GM21390 (cell line): ENCODE measurements around the gene PPP1R3F.
A peak's percentile ranks its signal among the peaks of the same experiment; 100 is the strongest.

ENCODE experiments used
- ATAC-seq: cut with Tn5 transposase; IDR thresholded peaks from one replicate; pipeline ENCODE4 v1.9.1; 2021; ENCODE audit not compliant: unreplicated experiment

PPP1R3F gene, protein sequence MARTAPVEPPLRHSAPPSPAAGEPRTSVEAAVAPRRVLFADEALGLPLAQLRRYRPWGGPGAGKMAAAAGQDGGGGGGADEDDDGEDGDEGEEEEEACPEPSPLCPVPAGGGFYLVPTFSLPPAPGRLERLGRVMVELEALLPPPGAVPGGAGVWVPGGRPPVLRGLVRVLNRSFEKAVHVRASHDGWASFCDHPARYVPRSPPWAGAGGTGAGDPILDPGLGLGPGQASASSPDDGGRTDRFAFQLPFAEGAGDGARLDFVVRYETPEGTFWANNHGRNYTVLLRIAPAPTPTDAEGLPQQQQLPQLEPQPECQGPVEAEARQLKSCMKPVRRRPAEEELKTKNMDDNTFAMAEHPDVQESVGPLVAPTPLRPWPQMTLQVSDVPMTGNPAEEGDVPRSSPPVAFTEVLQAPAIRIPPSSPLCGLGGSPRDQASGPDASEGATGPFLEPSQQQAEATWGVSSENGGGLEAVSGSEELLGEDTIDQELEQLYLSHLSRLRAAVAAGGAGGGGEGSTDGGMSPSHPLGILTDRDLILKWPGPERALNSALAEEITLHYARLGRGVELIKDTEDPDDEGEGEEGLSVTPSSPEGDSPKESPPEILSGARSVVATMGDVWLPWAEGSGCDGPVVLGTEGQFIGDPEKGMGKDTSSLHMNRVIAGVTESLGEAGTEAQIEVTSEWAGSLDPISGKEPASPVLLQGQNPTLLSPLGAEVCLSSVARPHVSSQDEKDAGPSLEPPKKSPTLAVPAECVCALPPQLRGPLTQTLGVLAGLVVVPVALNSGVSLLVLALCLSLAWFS

DNA sequence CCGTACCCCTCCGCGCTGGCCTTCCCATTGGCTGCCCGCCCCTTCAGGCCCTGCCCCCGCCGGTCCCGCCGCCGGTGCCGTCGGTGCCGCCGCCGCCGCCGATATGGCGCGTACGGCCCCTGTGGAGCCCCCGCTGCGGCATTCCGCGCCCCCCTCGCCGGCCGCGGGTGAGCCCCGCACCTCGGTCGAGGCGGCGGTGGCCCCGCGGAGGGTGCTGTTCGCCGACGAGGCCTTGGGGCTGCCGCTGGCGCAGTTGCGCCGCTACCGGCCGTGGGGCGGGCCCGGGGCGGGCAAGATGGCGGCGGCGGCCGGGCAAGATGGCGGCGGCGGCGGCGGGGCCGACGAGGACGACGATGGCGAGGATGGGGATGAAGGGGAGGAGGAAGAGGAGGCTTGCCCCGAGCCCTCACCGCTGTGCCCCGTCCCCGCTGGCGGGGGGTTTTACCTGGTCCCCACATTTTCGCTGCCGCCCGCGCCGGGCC lies at the start of gene PPP1R3F:
Gene PPP1R3F, plus strand, starts transcription at position 27 of the 482 bp plus-strand sequence. Its CDS starts 77 bp downstream, at position 104.
- ATAC-seq, result peak; percentile 24

DNA sequence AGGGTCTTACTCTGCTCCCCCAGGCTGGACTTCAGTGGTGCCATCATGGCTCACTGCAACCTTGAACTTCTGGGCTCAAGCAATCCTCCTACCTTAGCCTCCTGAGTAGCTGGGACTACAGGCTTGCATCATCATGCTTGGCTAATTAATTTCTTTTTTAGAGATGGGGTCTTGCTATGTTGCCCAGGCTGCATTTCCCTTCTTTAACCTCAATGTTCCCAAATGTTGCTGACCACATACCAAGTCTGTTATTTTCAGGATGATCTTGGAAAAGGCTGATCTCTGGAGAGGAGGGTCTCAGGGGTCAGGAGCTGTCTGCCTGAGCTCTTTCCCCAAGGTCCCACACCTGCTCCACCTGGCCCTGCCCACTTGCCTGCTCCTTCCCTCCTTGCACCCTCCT lies 49.5 kb upstream of the PPP1R3F start:
- no peak for ATAC-seq

DNA sequence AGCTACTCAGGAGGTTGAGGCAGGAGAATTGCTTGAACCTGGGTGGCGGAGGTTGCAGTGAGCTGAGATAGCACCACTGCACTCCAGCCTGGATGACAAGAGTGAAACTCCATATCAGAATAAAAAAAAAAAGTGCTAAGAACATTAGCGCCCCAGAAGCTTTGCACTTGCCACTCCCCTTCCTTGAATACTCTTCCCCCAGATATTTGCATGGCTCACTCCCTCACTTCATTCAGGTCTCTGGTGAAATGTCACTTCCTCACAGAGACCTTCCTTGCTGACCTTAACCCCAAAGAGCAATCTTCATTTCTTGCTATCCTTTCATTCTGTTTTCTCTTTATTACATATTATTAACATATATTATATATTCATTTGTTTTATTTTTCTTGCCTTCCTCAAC lies 47.7 kb upstream of the PPP1R3F start:
- ATAC-seq, result no peak

DNA sequence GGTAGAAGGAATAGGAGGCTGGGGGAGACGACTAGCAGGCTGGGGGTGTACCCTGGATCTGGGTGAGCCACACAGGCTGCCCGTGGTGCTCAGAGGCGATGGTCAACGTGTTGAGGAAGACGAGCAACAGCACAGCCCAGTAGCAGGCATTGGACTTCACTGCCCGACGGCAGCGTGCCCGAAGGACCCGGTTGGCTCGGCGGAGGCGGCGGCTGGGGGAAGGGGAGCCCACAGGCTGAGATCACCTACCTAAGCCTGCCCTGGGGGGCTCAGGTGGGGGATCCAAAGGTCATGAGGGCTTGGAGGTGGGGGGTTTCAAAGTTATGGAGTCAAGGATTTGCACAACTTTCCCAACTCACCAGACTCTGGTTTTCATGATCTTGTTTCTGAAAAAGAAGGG lies 43.7 kb upstream of the PPP1R3F start:
- no peak for ATAC-seq

DNA sequence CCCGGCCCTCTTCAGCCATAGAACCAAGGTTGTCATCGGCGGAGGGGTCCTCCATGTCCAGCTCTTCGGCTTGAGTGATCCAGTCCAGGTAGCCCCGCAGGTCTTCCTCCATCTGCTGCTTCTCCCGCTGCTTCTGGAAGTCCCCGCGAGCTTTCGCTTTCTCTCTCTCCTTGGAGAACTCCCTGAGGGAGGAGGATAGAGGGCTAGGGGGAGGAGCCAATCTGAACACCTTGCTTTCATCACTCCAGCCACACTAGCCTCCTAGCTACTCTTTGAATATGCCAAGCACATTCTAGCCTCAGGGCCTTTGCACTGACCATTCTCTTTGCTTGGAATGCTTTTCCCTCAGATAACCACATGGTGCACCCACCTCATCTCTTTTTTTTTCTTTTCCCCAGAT lies 42.6 kb upstream of the PPP1R3F start:
- no peak for ATAC-seq

DNA sequence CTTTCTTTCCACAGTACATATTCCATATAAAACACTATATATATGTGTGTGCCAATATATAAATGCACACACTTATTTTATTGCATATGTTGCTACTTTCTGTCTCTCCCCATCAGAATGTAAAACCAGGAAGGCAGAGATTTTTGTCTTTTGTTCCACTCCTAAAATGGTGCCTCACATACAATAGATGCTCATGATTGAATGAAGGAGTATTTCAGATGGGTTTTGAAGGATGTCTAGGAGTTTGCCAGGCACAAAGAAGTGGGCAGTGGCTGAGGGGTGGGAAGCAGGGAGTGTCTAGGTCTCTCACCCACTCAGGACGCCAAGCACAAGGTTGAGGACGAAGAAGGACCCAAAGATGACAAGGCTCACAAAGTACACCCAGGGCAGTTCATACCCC lies 41.9 kb upstream of the PPP1R3F start:
- ATAC-seq, result no peak

DNA sequence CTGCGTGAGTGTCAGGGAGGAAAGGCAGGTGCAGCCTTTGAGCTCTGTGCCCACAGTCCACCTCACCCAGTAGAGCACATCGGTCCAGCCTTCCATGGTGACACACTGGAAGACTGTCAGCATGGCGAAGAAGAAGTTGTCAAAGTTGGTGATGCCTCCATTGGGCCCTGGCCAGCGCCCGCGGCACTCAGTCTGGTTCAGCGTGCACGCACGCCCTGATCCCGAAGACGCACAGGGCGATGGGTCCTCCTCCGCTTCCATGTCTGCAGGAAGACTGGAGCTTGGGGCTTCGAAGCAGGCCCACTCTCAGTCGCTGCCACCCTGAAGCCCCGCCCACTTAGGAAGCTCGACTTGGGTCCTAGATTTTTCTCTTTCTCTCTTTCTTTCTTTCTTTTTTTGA lies 41.4 kb upstream of the PPP1R3F start:
- ATAC-seq, result no peak

DNA sequence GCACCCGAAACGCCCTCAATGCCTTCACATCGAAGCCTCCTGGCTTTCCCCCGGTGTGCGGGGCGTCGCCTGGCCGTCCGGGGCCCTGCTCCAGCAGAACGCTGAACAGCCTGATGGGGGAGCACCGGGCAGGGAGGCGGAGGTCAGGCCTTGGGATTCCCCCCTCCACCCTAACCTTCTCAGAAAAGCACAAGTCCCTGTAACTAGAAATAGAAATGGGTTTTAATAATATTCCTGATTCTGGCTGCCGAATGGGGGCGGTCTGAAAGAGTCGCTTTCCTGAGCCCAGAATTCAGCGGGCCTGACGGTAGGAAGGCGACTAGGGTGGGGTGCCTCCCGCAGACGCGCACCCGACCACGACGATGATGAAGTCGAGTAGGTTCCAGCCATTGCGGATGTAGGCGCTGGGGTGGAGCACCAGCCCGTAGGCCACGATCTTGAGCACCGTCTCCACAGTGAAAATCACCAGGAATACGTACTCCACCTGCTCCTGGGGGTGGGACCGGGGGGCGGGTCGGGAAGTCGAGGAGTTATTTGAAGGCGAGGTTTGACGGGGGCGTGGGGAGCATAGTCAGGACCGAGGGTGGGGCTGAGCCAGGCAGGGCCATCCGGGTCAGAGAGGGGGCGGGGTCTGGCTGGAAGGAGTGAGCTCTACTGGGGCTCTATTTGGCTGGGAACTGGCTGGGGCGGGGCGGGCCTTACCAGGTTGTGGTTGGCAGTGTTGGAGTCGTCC lies 38.9 kb upstream of the PPP1R3F start:
- peak; percentile 55 for ATAC-seq

DNA sequence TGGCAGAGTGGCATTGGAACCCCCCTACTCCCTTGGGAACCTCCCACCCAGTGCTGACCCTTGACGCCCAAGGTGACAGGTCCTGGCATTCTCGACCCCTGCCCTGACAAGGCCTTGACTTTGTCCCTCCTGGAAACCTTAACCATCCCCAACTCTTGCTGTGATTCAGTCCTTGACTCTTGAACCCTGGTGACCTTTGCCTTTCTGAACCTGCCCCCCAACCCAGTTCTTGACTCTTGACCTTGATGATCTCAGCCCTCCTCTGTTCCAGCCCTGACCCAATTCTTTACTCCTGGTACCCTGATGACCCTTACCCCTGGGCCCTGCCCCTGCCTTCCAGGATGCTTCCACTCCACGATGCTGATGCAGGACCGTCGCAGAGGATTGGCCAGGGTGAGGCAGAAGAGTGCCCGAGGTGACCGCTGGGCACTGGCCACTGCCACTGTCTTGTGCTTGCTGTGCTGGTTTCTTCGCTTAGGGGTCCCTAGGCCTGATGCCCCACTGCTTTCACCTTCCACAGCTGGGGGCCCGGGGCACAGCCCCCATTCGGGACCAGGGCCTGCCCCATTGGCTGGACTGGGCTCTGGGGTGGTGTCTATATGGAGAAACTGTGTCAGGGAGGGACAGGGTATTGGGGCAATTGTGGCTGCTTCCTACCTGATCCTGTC lies 38.1 kb upstream of the PPP1R3F start:
- no peak for ATAC-seq

DNA sequence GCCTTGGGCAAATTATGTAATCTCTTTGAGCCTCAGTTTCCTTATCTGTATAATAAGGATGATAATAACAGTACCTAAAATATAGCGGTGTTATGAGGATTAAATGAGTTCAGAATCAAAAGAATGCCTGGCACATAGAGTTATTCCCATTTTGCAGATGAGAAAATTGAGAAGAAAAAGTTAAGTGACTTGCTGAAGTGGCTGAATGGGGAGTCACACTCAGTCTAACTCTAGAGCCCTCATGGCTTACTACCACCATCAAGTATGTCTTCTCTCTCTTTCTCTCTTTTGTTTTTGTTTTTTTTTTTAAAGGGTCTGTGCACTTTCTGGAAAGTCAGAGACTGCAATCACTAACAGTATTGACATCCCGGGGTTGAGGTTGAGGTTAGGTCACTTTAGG lies 37.1 kb upstream of the PPP1R3F start:
- ATAC-seq, result no peak

DNA sequence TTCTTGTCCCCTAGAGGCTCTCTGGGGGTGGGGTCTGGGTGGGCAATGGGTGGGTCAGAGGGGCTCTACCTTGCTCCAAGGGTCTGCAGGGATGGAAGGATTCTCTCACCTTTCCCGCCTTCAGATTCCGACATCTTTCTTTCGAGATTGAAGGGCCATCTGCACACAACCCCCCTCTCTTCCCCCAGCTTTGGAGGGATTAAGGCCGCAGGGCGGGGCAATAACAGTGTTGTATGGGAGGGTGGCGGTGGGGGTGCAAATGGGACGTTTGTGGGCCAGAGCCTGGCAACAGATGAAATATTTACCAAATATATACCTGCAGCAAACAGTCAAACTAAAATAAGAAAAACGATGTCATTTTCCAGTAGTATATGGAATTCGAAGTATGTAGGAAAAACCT lies 36.4 kb upstream of the PPP1R3F start, which contains the start of gene CACNA1F:
Gene CACNA1F, minus strand, starts transcription at position 165 of the 400 bp plus-strand sequence. Its CDS starts 31 bp downstream, at position 134.
- no peak for ATAC-seq

DNA sequence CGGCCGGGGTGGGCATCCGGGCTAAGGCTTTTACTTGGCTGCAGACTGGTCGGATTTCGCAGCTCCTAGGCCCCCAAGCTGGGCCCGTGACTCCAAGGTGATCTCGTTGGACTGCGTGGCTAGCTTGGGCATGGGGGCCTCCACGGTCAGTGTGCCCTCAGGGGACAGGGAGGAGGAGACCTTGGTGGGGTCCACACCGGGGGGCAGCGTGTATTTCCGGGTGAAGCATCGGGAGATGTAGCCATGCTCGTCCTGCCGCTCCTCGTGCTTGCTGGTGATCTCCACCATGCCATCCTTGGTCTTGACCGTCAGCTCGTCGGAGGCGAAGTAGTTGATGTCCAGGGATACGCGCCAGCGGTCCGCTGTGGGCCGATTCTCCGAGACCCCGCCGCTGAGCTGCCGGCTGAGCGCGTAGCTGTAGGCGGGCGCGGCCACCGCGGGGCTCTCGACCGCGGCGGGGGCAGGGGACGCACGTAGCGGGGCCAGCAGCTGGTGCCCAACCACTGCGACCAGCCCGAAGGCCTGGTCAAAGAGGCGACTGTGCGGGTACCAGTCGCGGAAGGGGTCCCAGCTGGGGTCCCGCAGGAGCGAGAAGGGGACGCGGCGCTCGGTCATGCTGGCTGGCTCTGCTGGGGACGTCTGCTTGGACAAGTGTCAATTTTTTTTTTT lies 35.6 kb upstream of the PPP1R3F start:
- no peak for ATAC-seq

DNA sequence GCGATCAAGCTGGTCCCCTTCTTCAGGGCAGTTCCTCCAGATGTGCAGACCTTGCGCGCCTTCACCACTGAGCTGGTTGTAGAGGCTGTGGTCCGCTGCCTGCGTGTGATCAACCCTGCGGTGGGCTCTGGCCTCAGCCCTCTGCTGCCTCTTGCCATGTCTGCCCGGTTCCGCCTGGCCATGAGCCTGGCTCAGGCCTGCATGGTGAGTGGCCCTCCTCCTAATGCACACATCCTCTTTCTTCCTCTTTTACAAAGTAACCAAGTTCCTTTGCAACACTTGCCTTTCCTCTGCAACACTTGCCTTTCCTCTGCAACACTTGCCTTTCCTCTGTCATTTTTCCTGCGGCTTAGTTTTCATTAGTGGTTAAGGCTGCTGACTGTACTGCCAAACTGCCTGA lies 32.5 kb upstream of the PPP1R3F start:
- no peak for ATAC-seq

DNA sequence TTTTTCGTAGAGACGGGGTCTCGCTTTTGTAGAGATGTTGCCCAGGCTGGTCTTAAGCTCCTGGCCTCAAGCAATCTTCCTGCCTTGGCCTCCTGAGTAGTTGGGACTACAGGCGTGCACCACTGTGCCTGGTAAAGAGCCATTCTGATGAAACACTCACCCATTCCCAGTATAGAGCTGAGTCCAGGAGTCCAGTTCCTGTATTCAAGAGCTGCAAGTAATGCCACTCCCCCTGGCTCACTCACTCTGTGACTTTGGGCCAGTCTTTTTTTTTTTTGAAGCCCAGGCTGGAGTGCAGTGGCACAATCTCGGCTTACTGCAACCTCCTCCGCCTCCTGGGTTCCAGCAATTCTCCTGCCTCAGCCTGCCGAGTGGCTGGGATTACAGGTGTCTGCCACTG lies 30.9 kb upstream of the PPP1R3F start:
- ATAC-seq, result no peak

DNA sequence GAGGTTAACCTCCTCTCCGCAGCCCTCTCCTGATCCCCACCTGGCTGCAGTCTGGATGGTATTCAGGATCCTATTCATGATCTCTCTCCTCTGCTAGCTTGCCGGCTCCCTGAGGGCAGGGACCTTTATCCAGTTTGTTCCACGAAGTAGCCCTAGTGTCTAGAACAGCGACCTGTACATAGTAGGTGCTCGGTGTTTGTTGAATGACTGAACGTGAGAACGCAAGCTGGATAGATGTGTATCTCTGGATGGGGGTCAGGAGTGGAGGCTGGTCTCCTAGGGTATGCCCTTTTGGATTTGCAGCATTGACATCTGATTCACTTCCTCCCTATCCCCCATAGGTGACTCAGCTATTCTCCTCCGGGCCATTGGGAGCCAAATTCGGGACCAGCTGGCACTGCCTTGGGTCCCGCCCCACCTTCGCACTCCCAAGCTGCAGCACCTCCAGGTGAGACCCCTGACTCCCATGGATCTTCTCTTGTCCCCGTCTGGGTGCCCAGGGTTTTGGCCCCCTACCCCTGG lies 27.0 kb upstream of the PPP1R3F start:
- ATAC-seq, result no peak

DNA sequence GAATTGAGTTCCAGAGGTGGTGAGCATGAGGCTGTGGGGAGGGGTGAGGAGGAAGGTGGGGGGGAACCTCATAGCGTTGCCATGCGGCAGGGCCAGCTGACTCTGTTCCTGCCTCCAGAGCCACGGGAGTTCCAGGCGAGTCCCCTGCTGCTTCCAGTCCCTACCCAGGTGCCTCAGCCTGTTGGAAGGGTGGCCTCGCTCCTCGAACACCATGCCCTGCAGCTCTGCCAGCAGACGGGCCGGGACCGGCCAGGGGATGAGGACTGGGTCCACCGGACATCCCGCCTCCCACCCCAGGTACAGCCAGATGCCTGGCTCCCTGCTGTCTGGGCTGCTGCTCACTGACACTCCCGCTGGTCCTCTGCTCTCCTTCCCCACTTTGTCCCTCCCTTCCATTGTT lies 26.4 kb upstream of the PPP1R3F start:
- no peak for ATAC-seq

DNA sequence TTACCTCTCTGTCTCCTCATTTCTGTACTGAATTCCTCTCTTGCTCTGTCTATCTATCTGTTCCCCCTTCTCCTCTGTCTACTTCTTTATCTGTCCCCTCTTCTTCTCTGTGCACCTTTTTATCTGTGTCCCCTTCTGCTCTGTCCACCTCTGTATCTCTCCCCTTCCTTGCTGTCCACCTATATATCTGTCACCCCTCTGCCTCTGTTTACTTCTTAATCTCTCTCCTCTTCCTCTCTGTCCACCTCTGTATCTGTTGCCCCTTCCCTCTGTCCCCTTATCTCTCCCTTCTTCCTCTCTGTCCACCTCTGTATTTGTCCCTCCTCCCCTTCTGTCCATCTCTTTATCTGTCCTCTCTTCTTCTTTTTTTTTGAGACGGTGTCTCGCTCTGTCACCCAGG lies 25.4 kb upstream of the PPP1R3F start:
- ATAC-seq, result no peak

DNA sequence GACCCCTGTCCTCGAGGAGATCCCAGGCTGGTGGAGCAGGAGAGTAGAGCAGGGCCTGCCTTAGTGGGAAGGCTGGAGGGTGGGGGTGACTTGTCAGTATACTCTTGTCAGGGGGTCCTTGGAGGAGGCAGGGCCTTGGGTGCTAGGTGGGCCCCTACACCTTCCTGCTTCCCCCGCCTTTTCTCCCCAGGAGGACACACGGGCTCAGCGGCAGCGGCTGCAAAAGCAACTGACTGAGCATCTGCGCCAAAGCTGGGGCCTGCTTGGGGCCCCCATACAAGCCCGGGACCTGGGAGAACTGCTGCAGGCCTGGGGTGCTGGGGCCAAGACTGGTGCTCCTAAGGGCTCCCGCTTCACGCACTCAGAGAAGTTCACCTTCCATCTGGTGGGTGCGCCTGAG lies 23.1 kb upstream of the PPP1R3F start:
- ATAC-seq, result no peak

DNA sequence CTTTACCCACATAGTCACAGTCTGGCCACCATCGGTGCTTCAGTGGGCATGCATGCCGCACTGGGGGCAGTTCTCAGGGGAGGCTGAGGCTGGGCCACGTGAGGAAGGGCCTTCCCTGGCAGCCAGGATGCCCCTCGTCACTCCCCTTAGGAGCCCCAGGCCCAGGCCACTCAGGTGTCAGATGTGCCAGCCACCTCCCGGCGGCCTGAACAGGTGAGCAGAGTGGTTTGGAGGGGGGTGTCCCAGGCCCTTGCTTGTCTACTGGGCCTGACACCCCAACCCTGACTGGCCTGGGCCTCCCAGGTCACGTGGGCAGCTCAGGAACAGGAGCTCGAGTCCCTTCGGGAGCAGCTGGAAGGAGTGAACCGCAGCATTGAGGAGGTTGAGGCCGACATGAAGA lies 22.2 kb upstream of the PPP1R3F start:
- ATAC-seq, result no peak
